Fibroblast of skin of back (primary cell): ENCODE data around the gene FRY.

Experiments used
- DNase-seq: peaks from one replicate; pipeline ENCODE4 v3.0.0-alpha.2; 2013

The FRY gene

DNA sequence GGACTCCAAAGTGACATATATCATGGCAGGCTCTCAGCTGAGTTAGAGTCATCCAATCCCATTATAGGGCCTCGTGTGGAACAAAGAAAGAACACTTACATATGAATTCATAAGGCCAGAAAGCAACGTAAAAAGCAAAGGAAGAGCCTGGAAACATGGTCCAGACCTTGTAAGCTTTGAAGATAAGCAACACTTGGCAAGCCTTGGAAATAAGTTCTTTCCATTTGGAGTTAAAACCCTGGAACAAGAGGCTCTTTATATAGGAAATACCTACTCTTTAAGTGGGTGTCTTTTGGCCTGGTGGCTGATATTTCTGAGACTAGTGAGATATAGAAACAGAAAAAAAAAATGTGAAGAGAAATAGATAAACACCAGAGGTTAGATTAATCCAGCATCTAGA is 234.2 kb downstream of the FRY start:
- DNase-seq = no peak

DNA sequence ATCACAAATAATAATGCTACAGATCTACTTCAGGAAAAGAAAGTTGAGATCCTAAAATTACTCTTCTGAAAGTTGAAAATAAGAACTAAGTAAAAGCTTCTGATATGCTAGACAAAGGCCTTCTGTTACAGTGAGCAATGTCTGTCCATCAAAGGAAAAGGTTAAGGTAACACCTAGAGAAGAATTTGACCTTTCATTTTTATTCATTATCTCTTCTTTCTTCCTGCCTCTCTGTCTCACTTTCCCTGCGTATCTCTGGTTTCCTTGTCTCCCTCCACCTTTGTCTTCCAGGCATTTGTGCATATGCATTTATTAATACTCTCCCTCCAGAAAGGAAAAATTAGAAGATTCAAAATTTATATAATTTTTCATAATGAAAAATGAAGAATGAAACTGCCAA is 234.6 kb downstream of the FRY start:
- DNase-seq = no peak

DNA sequence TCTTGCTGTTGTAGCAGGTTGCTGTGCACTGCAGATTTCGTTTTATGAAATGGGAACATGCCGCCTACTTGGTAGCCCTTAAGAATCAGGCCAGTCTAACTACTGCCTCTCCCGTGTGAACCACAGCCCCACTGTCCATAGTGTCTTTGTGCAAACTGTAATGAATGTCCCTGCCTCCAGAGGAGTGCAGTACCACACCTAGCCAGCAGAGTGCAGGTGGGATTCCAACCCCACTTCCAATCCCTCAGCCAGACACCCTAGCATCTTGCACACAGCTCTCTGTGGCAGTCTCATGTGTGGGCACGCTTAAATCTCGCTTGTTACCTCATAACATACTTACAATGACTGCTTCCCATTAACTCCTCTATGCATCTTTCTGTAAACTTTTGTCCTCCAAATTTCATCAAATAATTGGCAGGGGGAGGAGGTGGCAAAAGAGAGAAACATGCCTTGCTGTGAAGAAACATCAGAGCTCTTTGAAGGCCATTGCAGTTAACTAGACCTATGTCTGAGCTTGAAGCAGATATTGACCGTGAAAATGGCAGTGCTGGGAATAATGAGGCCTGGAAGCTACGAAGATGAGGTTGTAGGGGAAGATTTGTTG is 236.4 kb downstream of the FRY start:
- DNase-seq = no peak

DNA sequence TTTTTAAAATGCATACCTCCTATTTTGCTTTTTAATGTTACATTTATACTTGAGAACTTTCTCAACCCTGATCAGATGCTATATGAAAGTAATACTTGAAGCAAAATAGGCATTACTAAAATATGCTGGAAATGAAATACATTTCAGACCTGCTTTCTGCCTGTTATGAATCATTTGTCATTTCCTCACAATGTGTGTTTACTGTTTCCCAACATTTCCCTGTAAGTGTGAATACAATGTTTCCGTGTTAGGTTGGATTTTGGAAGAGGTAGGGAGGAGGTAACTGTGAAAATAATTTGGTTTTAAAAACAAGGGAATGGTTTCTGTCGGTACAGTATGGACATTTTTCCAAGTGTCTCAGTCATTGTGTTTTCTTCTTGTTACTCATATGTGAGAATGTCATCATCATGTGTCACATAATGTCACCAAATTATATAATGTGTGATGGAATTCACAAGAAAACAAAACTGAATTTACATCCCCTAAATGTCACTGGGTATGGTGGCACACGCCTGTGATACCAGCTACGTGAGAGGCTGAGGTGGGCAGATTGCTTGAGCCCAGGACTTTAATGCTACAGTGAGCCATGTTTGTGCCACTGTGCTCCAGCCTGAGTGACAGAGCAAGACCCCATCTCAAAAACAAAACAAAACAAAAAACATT is 240.6 kb downstream of the FRY start:
- no peak for DNase-seq

DNA sequence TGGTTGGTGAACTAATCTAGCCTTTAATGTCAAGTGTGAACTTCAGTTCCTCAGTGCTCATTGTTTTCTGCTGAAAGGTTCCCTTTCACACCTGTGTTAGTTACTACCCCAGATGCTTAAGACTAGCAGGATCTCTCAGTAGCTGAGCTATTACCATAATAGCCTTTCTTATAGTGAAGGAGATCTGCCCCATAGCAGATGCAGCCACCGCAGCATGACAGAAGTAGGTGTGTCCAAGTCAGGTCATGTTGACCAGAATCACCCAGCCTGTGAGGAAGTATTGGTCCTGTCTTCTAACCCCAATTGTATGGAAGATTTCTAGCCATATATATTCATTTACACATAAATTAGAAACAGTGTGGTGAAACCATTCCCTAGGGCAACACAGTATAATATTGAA is 246.3 kb downstream of the FRY start:
- DNase-seq = no peak

DNA sequence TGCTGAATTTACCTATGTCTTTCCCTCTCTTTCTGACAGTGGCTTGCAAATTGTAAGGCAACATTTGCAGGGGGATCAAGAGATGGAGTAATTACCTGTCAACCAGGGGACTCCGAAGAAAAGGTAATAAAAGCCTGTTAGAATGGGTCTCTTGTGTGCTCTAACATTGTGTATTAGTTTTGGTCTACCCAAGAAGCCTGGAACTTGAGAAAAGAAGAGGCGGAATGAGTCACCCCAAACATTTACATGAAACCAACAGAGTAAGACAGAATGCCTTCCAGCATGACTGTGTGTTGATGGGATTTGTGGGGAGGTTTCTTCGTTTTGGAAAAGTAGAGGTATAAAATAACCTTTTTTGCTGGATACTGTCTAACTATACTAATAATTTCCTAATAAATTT is 246.9 kb downstream of the FRY start:
- DNase-seq = no peak

DNA sequence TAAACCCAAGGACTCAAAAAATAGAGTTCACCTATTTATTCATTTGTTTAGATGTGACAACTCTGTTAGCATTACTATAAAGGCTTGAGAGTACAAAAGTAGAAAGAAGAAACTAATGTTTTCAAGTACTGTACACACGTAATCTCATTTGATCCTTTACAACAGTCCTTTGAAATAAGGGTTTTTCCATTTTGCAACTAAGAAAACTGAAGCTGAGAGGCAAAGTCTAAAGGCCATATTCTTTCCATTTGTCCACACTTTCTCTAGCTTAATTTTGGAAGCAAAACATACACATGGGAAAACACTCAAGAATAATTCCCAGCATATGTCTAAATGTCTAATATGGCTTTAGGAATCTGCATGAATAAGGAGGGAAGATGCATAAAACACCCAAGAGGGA is 249.5 kb downstream of the FRY start:
- DNase-seq = no peak

DNA sequence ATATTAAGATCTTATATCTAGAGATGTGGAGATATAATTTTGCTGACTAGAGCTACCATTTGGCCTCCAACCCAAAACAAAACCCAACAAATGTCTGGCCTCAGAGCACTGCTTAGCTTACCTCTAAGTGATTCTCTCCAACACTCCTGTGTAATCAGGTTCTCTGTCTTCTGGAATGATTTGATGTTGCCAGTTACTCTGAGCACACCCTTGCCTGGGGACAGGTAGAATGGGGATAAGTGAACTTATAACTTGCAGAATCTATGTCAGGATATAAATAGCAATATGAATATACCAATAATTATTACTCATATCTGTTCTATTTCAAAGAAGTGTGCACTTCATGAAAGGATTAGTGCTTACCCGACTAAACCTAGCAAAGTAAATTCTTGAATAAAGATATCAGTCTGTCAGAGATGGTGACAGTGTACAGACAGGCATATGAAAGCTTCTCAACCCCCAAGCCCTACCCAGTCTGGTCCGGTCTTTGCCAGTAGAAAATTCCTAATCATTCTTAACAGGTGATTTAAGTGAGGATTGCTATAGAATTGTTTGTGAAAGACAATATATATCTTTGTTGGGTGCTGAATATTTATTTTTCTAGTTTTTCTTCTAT is 250.6 kb downstream of the FRY start:
- DNase-seq = no peak

DNA sequence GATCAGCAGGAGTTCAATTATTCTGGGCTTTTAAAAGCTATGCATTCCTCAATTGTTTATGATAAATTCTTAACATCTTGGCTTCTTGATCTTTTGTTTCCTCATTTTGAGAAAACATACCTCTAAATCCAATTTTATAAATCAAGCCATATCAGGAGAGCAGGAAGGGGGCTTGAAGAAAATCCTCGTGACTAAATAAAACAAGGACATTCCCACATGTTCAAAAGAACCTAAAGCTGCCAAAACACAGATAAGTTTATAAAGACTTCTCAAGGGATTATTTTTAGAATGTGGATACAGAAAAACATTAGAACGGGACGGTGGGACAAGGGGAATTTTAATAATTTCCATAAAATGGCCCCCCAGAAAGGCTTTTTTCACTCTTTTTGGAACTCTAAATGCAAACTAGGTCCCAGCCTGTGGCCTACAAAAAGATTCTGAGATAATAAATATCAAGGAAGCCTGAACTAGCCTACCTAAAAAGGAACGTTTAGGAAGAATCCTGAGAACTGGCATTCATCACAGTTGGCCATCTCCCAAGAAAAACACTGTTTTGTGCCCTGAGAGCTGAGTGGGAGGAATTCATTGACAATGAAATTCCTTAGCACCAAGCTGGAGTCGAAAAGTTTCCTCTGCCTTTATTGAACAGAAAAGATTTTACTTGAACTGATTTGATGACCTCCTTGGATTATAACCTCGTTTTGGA is 253.5 kb downstream of the FRY start:
- peak; percentile 88 for DNase-seq

DNA sequence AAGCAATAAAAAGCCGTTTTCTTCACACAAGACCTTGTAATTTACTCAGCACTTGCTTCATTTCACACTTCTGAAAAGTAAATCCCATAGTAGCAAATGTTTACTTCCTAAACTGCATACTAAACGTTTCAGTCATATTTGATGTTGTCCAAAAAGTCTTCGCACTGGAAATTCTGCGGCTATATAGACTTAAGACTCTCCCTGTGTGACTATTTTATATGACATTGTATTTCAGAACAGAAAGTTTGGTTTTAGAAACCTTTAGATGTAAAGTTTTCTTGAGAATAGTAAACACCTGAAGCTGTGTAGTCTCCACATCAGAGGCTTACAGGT is 254.0 kb downstream of the FRY start:
- DNase-seq = no peak

DNA sequence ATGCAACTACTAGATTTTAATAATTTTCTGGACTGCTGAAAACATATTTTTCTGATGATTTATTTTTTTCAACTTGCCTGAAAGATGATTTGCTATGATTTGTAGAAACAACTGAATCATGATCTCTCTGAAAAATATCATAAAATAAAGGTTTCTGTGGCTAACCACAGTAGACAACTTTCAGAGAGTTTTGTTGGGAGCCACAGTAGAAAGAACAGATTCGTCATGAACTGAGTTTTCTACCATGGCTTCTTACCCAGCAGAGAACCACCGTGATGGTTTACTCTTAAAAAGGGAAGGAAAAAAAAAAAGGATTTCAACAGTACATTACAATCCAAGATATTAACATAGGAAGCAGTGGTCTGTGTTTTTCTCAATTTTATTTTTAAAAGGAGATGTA is 265.6 kb downstream of the FRY start:
- DNase-seq = no peak

DNA sequence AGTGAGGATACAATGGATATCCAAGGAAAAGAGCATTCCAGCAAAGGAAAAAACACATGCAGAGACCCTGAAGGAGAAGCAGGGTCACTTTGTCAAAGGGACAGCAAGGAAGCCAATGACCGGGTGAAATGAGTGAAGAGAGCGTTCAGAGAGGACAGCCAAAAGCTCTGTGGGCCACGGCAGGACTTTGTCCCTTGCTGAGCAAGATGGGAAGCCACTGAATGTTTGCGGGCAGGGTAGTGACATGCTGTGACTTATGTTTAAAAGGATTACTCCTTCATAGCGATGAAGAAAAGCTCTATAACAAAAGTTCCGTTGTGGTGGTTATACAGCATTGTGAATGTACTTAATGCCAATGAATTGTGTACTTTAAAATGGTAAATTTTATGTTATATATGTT is 267.1 kb downstream of the FRY start:
- DNase-seq = no peak

DNA sequence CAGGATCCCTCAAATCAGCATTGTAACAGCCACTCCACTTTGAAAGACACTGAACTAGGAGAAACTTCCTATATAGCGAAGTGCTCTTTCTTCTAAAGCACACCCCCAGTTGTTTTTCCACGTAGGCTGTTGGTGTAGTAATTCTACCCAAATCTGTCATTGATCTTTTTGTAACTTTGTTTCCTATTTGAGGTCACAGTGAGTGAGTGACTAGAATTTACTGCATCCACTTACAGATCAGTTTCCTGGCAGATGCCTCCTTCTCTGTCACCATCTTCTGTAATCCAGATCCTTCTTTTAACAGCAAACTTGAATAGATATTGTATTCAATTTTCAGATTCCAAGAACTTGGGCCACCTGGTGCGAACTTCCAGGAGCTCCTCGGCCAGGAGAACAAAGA is 268.3 kb downstream of the FRY start:
- DNase-seq = no peak

DNA sequence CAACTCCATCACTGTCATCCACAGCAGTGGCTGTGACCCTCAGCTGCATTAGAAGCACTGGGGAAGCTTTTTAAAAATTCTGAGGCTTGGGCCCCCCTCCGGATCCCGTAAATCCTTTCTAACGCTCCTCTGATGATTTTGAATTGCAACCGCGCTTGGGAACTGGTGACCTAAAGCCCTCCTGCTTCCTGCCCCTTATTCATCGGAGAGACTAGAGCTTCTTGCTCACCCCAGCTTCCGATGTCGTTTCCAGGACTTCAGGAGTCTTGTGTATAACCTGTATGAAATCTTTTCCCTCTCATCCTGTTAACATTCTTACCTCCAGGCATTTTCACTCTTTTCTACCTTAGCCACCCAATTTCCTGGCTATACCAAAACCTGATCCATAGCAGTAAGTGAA is 268.8 kb downstream of the FRY start:
- no peak for DNase-seq

DNA sequence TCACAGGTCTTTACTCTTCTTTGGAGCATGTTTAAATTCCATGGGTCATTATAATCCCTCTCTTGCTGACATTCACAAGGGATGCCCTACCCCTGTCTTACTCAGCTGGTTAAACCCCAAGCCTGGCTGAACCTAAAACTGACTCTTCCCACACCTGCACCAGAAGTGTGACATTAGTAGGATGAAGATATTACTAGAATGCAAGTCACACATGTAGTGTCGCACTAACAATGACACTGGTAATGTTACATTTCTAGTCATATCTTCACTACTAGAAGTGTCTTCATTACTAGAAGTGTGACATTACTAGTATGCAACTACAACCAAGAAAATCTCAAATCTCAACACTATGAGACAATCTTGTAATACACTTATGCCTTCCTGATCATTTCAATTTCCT is 269.3 kb downstream of the FRY start:
- DNase-seq = no peak

DNA sequence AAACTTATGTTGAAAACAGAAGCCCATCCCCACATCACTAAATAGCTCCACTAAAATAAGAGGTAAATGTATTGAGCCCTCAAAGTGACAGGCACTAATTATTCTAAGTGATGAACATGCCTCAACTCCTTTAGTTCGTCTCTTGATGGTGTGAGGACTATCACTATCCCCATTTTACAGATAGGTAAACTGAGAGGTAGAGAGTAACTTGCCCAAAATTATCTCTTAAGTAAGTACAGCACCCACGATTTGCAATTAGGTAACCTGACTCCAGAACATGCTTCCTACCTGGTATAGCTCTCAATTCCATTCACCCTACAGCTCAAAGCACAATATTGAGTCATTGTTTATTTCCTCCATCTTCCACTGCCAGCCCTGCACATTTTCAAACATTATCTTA is 270.9 kb downstream of the FRY start:
- DNase-seq = no peak

DNA sequence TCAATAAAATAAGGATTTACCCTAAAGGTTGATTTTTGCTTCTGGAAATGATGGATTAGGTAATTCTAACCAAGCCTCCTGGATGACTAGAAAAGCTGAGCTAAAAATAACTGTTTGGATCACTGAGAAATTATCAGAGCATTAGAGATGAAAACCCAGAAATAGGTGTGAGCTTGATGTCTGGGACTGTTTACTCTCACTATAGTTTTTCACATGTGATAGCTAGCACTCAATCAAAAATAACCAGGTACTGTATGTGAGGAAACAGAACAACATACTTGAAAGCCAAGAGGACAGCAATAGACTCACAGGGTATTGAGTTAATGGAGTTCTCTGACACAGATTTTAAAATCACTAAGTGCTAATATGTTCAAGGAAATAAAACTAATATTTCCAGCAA is 274.1 kb downstream of the FRY start:
- no peak for DNase-seq

DNA sequence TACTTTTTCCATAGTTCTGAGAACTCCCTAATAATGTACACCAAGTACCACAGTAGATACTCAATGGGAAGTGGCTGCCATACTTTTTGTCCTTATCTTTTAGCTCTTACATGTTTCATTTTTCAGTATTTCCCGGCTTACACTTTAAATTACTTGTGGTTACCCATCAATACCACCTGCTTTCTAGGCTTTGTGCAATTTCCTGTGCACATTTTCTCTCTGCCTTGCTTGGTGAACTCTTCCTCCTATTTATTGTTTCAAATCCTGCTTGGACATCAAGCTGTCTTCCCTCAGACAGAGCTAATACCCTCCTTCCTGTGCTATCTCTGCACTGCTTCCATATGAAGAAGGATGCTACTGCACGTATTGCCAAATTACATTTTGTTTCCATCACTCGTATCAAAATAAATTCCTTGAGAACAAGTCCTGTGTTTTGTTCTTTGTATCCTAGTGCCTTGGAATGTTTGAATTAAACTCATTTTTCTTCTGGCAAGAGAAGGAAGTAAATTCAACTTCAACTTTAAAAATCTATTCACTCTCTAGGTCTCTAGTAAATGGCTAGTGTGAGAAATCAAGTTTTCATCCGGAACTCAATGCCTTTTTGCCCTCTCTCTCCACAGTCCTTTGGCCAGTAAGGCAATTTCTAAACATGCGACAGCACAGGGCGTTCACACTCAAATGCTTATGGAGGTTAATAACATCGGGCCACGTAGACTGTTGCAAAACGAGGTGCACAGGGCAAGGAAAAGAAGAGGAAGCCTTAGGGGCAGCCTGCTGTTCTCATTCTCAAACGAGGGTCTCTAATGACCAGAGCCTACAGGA is 277.9 kb downstream of the FRY start:
- DNase-seq = no peak

DNA sequence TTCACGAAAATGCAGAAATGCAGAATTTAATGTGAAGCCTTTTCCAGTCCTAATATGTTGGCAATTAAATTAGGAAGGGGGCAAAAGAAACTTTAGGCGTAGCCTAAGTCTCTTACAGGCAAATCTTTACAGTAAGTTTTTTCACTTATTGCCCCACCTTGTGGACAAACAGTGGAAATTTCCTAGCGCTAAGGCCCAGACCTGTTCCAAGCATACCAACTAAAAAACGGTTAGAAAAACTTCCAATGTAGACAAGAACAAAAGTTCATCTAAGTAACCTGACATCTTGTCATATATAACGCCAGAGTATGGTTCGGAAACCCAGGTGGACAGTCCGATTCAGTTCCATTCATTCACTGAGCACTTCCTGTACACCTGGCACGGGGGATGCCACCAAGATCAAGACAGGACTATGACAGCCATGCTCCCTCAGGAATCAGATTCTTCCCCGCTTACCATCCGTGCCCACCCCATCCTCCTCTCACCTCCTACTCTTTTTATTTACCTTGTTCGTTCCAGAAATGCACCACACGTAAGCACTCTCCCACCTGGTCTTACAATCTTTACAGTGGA is 278.6 kb downstream of the FRY start:
- DNase-seq = peak; percentile 58

DNA sequence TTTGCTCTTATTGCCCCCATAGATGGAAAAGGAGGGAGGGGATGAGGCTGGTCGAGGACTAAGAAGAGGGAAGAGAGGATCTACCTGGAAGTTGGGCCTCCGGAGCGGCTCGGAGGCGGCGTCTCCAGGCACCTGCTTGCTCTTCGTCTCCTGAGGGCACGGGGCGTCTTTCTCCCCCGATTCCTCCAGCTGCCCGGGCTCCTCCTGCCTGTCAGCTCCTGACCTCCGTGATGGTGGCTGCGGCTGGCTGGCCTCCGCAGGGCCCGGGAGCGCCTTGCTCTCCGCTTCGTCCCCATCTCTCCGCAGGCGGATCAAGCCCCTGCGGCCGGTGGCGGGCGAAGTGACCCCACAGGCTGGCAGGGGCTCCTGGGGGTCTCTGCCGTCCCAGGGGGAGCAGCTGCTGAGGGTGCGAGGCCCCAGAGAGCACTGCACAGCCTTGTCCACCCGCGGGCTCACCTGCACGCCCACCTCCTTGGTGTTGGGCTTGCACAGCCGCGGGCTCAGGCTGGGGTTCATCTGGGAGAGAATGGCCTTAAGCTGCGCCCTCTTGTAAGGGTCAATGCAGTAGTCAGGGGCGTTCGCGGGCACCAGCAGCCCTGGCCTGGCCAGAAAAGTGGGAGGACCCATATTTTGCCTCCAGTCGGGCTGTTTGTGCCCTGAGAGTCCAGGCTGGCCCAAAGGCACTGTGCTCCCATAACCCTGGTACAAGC is 279.8 kb downstream of the FRY start:
- no peak for DNase-seq

DNA sequence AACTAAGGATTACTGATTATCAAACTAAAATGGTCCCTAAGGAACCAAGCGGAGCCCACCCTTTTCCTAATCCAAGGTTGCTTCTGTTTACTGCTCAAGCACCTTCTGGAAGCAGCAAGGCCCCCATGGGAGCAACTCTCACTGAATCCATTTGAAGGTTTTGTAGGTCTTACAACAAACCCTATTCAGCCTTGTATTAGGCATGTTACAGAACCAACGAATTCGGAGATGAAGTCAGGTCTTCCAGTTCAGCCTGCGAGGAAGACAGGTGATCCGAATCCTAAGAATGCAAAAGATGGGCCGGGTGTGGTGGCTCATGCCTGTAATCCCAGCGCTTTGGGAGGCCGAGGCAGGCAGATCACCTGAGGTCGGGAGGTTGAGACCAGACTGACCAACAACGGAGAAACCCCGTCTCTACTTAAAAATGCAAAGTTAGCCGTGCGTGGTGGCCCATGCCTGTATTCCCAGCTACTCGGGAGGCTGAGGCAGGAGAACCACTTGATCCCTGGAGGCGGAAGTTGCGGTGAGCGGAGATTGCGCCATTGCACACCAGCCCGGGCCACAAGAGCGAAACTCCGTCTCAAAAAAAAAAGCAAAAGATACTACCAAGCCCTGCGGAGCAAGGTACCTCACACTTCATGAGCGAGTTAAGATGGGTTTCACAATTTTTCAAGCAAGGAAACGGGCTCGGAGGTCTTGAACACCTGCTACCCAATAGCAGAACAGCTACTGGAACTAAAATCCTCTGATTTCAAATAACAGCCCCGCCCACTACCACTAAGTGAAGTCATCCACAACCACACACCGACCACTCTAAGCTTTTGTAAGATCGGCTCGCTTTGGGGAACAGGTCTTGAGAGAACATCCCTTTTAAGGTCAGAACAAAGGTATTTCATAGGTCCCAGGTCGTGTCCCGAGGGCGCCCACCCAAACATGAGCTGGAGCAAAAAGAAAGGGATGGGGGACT is 283.0 kb downstream of the FRY start:
- peak; percentile 59 for DNase-seq
